SH-SY5Y (cell line): ENCODE data around the gene LYPLA2.

ENCODE experiments used
- GATA2 ChIP-seq: IDR thresholded peaks from 2 replicates; pipeline ENCODE4 v1.6.1; 2011; ENCODE audit warnings: mild to moderate bottlenecking, low read depth, low read length
- GATA3 ChIP-seq: IDR thresholded peaks from 2 replicates; pipeline ENCODE4 v1.6.1; 2011; ENCODE audit warnings: low read depth, mild to moderate bottlenecking, low read length, moderate library complexity

DNA sequence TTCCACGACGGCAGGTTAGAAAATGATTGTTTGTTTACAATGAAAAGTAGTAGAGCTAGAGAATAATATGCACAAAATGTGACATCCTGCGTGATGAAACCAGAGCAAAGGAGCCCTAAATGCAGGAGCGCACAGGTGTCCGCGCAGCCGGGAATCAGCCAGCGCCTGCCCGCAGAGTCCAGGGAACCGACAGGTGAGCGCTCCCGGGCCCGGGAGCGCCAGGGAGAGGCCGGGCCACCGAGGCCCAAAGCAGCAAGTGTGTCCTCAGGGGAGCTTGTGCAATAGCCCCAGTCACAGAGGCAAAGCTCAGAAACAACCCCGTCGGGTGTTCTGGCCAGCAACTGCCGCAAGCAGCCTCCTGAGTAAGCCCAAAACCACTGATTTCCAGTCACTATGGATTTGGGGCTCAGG lies 10.4 kb downstream of the LYPLA2 start:
- TF ChIP-seq GATA2 (no peak), GATA3 (no peak)
